K562 (cell line): ENCODE measurements around the gene SAMD8. TPM values are rescaled to one million over a fixed set of nuclear protein-coding genes. Genes with fewer than 3 reads are reported as not detected.

ENCODE experiments used
- ARNT ChIP-seq, 2 experiments: fragments of 450-650 bp; IDR thresholded peaks; 2 replicates each; pipeline ENCODE4 v1.6.1; 2016; ENCODE audit warnings: mild to moderate bottlenecking in 1 of 2
- CBFA2T2 ChIP-seq: fragments of 450-650 bp; conservative IDR thresholded peaks from 2 replicates; pipeline ENCODE4 v1.6.1; 2017; ENCODE audit warnings: mild to moderate bottlenecking
- ETS2 ChIP-seq: IDR thresholded peaks from 2 replicates; pipeline ENCODE4 v1.6.1; 2016; ENCODE audit warnings: borderline replicate concordance, missing genetic modification characterization, mild to moderate bottlenecking, moderate library complexity, missing compliant biosample characterization; ENCODE audit not compliant: poor library complexity, severe bottlenecking
- ETV6 ChIP-seq, 3 experiments: fragments of 150-350 bp in 1 of 3; sonication (generic) in 1 of 3; formaldehyde crosslinking in 1 of 3; IDR thresholded peaks; 2 replicates each; pipeline versions ENCODE4 v1.6.1 to v1.8.0; 2014 to 2022; ENCODE audit warnings: borderline replicate concordance in 2 of 3, low read depth in 2 of 3, antibody characterized with exemption in 1 of 3, low read length in 1 of 3, mild to moderate bottlenecking in 1 of 3, missing genetic modification reagents in 1 of 3
- EWSR1 ChIP-seq: fragments of 450-650 bp; IDR thresholded peaks from 2 replicates; pipeline ENCODE4 v1.6.1; 2018; ENCODE audit warnings: borderline replicate concordance, mild to moderate bottlenecking, low read depth, moderate library complexity; ENCODE audit not compliant: partially characterized antibody
- FOS ChIP-seq: IDR thresholded peaks from 3 replicates; pipeline ENCODE4 v1.6.1; 2011; ENCODE audit not compliant: insufficient read length; ENCODE audit errors: extremely low read depth
- FOXA3 ChIP-seq, 2 experiments: fragments of 450-650 bp in 1 of 2; sonication (generic) in 1 of 2; formaldehyde crosslinking; IDR thresholded peaks in 1 of 2; conservative IDR thresholded peaks in 1 of 2; 2 replicates each; pipeline versions ENCODE4 v1.4.0 to v1.8.0; 2020 to 2022; ENCODE audit warnings: mild to moderate bottlenecking in 2 of 2, missing genetic modification reagents in 1 of 2
- FOXK1 ChIP-seq: sonication (generic); formaldehyde crosslinking; IDR thresholded peaks from 2 replicates; pipeline ENCODE4 v1.8.0; 2022; ENCODE audit warnings: missing genetic modification reagents, mild to moderate bottlenecking, borderline replicate concordance
- FUS ChIP-seq: fragments of 200-400 bp; formaldehyde crosslinking; optimal IDR thresholded peaks from 2 replicates; pipeline ENCODE3; 2017; ENCODE audit warnings: low read depth, low read length
- HDAC1 ChIP-seq, 2 experiments: fragments of 450-650 bp; IDR thresholded peaks; 2 replicates each; pipeline ENCODE4 v1.6.1; 2016 to 2017; ENCODE audit warnings: inconsistent platforms in 1 of 2, mild to moderate bottlenecking in 1 of 2, moderate library complexity in 1 of 2
- MEIS2 ChIP-seq: fragments of 450-650 bp; IDR thresholded peaks from 2 replicates; pipeline ENCODE4 v1.6.1; 2014; ENCODE audit warnings: mild to moderate bottlenecking; ENCODE audit not compliant: partially characterized antibody
- NCOA2 ChIP-seq, 2 experiments: fragments of 450-650 bp; IDR thresholded peaks; 2 replicates each; pipeline ENCODE4 v1.6.1; 2018; ENCODE audit warnings: mild to moderate bottlenecking in 2 of 2, moderate library complexity in 1 of 2; ENCODE audit not compliant: partially characterized antibody in 2 of 2
- NCOA4 ChIP-seq: fragments of 450-650 bp; IDR thresholded peaks from 2 replicates; pipeline ENCODE4 v1.6.1; 2018; ENCODE audit warnings: mild to moderate bottlenecking; ENCODE audit not compliant: partially characterized antibody
- RBFOX2 ChIP-seq: fragments of 200-400 bp; formaldehyde crosslinking; IDR thresholded peaks from 2 replicates; pipeline ENCODE4 v1.6.1; 2017; ENCODE audit warnings: low read depth, mild to moderate bottlenecking, low read length, moderate library complexity
- RBM14 ChIP-seq: fragments of 200-400 bp; formaldehyde crosslinking; IDR thresholded peaks from 2 replicates; pipeline ENCODE4 v1.6.1; 2018; ENCODE audit warnings: low read depth, mild to moderate bottlenecking, low read length, moderate library complexity, borderline replicate concordance; ENCODE audit not compliant: insufficient read depth
- SAP30 ChIP-seq: fragments of 200-600 bp; sonication (generic); IDR thresholded peaks from 2 replicates; pipeline ENCODE4 v1.6.1; 2012; ENCODE audit warnings: borderline replicate concordance, low read depth, mild to moderate bottlenecking, moderate library complexity, low read length, control low read depth, inconsistent platforms; ENCODE audit not compliant: insufficient read depth, poor library complexity, severe bottlenecking
- SREBF1 ChIP-seq: fragments of 150-350 bp; IDR thresholded peaks from 2 replicates; pipeline ENCODE4 v1.6.1; 2014; ENCODE audit warnings: antibody characterized with exemption, low read depth, low read length, borderline replicate concordance
- SRF ChIP-seq, 2 experiments: fragments of 250-450, 450-650 bp in 1 of 2; sonication (Bioruptor Pico) in 1 of 2; sonication (generic) in 1 of 2; formaldehyde crosslinking; IDR thresholded peaks; 2 replicates each; pipeline versions ENCODE4 v1.5.0 to v1.5.1; 2020 to 2022; ENCODE audit warnings: mild to moderate bottlenecking in 1 of 2, missing genetic modification reagents in 1 of 2
- ZNF232 ChIP-seq: sonication (generic); formaldehyde crosslinking; IDR thresholded peaks from 2 replicates; pipeline ENCODE4 v1.8.0; 2022; ENCODE audit warnings: mild to moderate bottlenecking, missing genetic modification reagents
- ZNF41 ChIP-seq: fragments of 250-450 bp; sonication (Bioruptor Pico); conservative IDR thresholded peaks from 2 replicates; pipeline ENCODE4 v1.4.0; 2020; ENCODE audit warnings: mild to moderate bottlenecking
- ZNF780A ChIP-seq: fragments of 250-450 bp; sonication (Bioruptor Pico); IDR thresholded peaks from 2 replicates; pipeline ENCODE4 v1.5.0; 2021; ENCODE audit warnings: mild to moderate bottlenecking
- polyA plus RNA-seq, 8 experiments: library from polyadenylated mRNA; depleted of rRNA in 4 of 8; stranded (reverse) in 5 of 8; unstranded in 3 of 8; fragments of >200 nt; fragmentation: Nextera tagmentation in 2 of 8; fragmentation: Illumina TruSeq in 1 of 8; extraction: Ambion mirVana in 2 of 8; extraction: Trizol in 1 of 8; gene quantifications; 2 replicates each; pipeline versions ENCODE4 v1.2.1 to v1.2.3, GENCODE V29; 2011 to 2014; ENCODE audit warnings: inconsistent platforms in 1 of 8, missing spikeins in 1 of 8
- total RNA-seq, 7 experiments: library from RNA; depleted of rRNA in 6 of 7; stranded (reverse); fragments of >200 nt in 6 of 7; fragmentation: Illumina TruSeq in 2 of 7; extraction: Trizol in 2 of 7; gene quantifications; 2 replicates each; pipeline versions ENCODE4 v1.2.1 to v1.2.3, GENCODE V29; 2011 to 2021; ENCODE audit warnings: low replicate concordance in 1 of 7
- TF ChIP-seq, protein P1 (sequence below): sonication (generic); formaldehyde crosslinking; IDR thresholded peaks from 2 replicates; pipeline ENCODE4 v1.8.1; 2022; ENCODE audit warnings: missing genetic modification reagents
- TF ChIP-seq, protein P2 (sequence below): fragments of 450-650 bp; IDR thresholded peaks from 2 replicates; pipeline ENCODE4 v1.6.1; 2016; ENCODE audit warnings: low read depth, mild to moderate bottlenecking, moderate library complexity

Gene SAMD8
- total and polyA plus RNA-seq, 9 of the 15 experiments (the other 6 are each of a cell fraction or from before 2014, with no cell fraction given): 2.7 to 16.1 (median 6.2) TPM

DNA sequence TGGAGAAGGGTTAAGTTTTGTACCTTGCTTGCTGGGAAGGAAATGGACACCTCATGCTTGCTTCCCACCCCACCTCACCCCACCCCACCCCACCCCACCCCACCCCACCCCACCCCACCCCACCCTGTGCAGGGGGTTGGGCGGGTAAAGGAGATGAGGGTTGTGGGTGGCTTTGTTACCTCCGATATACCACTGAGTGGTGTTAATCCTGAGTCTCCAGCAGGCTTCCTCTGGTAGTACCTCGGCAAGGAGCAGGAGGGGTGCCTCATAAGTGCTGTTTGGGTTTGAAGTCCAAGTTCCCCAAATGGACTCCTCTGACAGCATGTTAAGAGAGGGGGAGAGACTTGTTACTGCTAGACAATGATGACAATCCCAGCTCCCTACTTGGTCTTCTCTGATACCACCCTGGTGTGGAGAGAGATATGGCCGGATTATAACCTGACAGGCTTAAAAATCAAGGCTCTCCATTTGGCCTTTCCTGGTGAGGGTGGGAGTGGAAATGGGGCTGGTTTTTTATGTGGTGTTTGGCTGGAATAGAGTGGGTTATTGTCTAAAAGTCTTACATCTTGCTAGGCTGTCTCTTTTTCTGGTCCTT, 11.7 kb downstream of the SAMD8 start (continued):
- TF ChIP-seq SAP30 (no peak), RBM14 (no peak), NCOA4 (no peak), ETV6 (IDR thresholded peaks at IDR 0.05; ENCODE audit: borderline replicate concordance in 1 of 2, low read depth in 2 of 2, low read length in 1 of 2) (no peak), ETV6 (CRISPR knock-in tag; IDR thresholded peaks at IDR 0.05; ENCODE audit: borderline replicate concordance) (no peak), FUS (no peak), FOS (no peak), ZNF41 (CRISPR knock-in tag) (no peak), RBFOX2 (no peak), ZNF232 (no peak), FOXA3 (CRISPR knock-in tag; conservative IDR thresholded peaks at IDR 0.05 in 1 of 2, IDR thresholded peaks at IDR 0.05 in 1 of 2) (no peak), ZNF780A (CRISPR knock-in tag) (no peak), ARNT (IDR thresholded peaks at IDR 0.05) (no peak), NCOA2 (IDR thresholded peaks at IDR 0.05; ENCODE audit: partially characterized antibody in 2 of 2) (no peak), ETS2 (tag) (no peak), MEIS2 (peak; percentile 27), CBFA2T2 (peak; percentile 48), SRF (CRISPR knock-in tag; IDR thresholded peaks at IDR 0.05) (no peak), FOXK1 (CRISPR knock-in tag) (no peak), HDAC1 (IDR thresholded peaks at IDR 0.05) (0 out of 4 replicates have a peak, but pooled peaks of 1 of the 2 experiments have one; percentile 48), EWSR1 (no peak), SREBF1 (no peak)
- TF ChIP-seq, protein P1, sequence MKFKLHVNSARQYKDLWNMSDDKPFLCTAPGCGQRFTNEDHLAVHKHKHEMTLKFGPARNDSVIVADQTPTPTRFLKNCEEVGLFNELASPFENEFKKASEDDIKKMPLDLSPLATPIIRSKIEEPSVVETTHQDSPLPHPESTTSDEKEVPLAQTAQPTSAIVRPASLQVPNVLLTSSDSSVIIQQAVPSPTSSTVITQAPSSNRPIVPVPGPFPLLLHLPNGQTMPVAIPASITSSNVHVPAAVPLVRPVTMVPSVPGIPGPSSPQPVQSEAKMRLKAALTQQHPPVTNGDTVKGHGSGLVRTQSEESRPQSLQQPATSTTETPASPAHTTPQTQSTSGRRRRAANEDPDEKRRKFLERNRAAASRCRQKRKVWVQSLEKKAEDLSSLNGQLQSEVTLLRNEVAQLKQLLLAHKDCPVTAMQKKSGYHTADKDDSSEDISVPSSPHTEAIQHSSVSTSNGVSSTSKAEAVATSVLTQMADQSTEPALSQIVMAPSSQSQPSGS (CRISPR knock-in tag): no peak
- TF ChIP-seq, protein P2, sequence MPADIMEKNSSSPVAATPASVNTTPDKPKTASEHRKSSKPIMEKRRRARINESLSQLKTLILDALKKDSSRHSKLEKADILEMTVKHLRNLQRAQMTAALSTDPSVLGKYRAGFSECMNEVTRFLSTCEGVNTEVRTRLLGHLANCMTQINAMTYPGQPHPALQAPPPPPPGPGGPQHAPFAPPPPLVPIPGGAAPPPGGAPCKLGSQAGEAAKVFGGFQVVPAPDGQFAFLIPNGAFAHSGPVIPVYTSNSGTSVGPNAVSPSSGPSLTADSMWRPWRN: no peak
